Activated CD4-positive, CD25-positive, alpha-beta regulatory T cell treated with anti-CD3 and anti-CD28 coated beads, Interleukin-2, amount 50 U/mL, for 24 hours (primary cell): Measurements from ENCODE around the gene NDN.
"Not testable (repeated sequence)": the region's sequence is repeated elsewhere in the genome, so short reads cannot be mapped to it uniquely, and the experiment has no call there.

Source experiments
- ATAC-seq, 2 donors: fragments of 150-1000 bp; cut with Tn5 transposase; one replicate each; pipeline ENCODE4 v1.10.0; 2021; ENCODE audit warnings: mild to moderate bottlenecking in 1 of 2, moderate library complexity in 1 of 2

NDN gene

GRCh38 chr15:23687143-23687470 is at the start of gene NDN:
Gene NDN (minus strand): TSS chr15:23687305. CDS start chr15:23687217, 88 bp downstream.
- ATAC-seq = no peak

- ATAC-seq = no peak
Measured at GRCh38 chr15:23736033-23736673, 49.0 kb upstream of the NDN start.

- no peak for ATAC-seq
Measured at GRCh38 chr15:23734862-23735261, 47.8 kb upstream of the NDN start.

- ATAC-seq = not testable (repeated sequence)
Measured at GRCh38 chr15:23713874-23714656, 27.0 kb upstream of the NDN start.

GRCh38 chr15:23708332-23708731 is 21.2 kb upstream of the NDN start:
- ATAC-seq = no peak

- no peak for ATAC-seq
Measured at GRCh38 chr15:23695282-23695681, 8.2 kb upstream of the NDN start.

- ATAC-seq = no peak
Measured at GRCh38 chr15:23694592-23694991, 7.5 kb upstream of the NDN start.

- ATAC-seq = no peak
Measured at GRCh38 chr15:23690450-23690852, 3.3 kb upstream of the NDN start.

- no peak for ATAC-seq
Measured at GRCh38 chr15:23690015-23690414, 2.9 kb upstream of the NDN start.

- no peak for ATAC-seq
Measured at GRCh38 chr15:23686466-23687142, 501 bp downstream of the NDN start.

- ATAC-seq = no peak
Measured at GRCh38 chr15:23671481-23671880, 15.6 kb downstream of the NDN start.

- ATAC-seq = no peak
Measured at GRCh38 chr15:23670970-23671369, 16.1 kb downstream of the NDN start.

GRCh38 chr15:23663232-23663631 is 23.9 kb downstream of the NDN start:
- ATAC-seq = no peak

GRCh38 chr15:23648920-23649515 is 38.1 kb downstream of the NDN start:
- no peak for ATAC-seq

GRCh38 chr15:23647421-23648370 is 39.4 kb downstream of the NDN start, which contains the start of gene MAGEL2:
Gene MAGEL2 (minus strand): TSS chr15:23647867. CDS start chr15:23647742, 125 bp downstream.
- no peak for ATAC-seq

GRCh38 chr15:23647001-23647295 is 40.2 kb downstream of the NDN start:
- ATAC-seq = no peak

- ATAC-seq = no peak
Measured at GRCh38 chr15:23646165-23647000, 40.7 kb downstream of the NDN start.

- no peak for ATAC-seq
Measured at GRCh38 chr15:23645371-23646164, 41.5 kb downstream of the NDN start.

- no peak for ATAC-seq
Measured at GRCh38 chr15:23644829-23645228, 42.3 kb downstream of the NDN start.

- no peak for ATAC-seq
Measured at GRCh38 chr15:23642413-23643044, 44.6 kb downstream of the NDN start.
